GM12865 (cell line): Measurements from ENCODE around the gene CELSR3.

Experiments used
- DNase-seq: peaks from one replicate; pipeline ENCODE4 v3.0.0; 2010; ENCODE audit warnings: low read depth
- H3K4me3 ChIP-seq: 2 replicates; pipeline ENCODE4 v1.5.1; 2011; ENCODE audit warnings: mild to moderate bottlenecking, low read depth, low read length, control low read depth
- CTCF ChIP-seq: IDR thresholded peaks from 2 replicates; pipeline ENCODE4 v1.5.1; 2011; ENCODE audit warnings: low read length, control low read depth, low read depth, inconsistent platforms; ENCODE audit not compliant: insufficient read depth; ENCODE audit errors: missing control alignments

Gene CELSR3

GRCh38 chr3:48661501-48662144, 1.1 kb downstream of the CELSR3 start:
- peak overlapping the region; percentile 47; the same call in 1 of the 2 replicates for H3K4me3 ChIP-seq
- TF ChIP-seq CTCF, result no peak
- DNase-seq, result peak; percentile 70

DNA sequence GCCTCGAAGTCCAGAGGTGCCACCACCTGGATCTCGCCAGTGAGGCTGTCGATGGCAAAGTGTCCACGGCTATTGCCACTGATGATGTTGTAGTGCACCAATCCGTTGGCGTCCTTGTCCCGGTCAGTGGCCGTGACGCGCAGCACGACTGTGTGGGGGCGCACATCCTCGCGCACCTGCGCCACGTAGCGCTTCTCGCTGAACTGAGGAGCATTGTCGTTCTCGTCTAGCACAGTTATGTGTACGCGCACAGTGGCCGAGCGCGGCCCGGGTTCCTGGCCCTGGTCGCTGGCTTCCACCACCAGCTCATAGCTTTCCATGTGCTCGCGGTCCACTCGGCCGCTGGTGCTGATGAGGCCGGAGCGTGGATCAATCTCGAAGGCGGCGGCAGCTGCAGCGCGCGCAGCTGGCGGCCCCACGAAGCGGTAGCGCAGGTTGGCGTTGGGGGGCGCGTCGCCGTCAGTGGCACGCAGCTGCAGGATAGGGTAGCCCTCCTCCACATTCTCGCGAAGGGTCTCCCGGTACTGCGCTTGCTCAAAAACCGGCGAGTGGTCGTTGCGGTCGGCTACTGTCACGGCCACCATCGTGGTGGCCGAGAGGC, 1.8 kb downstream of the CELSR3 start:
- TF ChIP-seq CTCF, result no peak
- H3K4me3 ChIP-seq, result no peak overlapping the region
- no peak for DNase-seq

DNA sequence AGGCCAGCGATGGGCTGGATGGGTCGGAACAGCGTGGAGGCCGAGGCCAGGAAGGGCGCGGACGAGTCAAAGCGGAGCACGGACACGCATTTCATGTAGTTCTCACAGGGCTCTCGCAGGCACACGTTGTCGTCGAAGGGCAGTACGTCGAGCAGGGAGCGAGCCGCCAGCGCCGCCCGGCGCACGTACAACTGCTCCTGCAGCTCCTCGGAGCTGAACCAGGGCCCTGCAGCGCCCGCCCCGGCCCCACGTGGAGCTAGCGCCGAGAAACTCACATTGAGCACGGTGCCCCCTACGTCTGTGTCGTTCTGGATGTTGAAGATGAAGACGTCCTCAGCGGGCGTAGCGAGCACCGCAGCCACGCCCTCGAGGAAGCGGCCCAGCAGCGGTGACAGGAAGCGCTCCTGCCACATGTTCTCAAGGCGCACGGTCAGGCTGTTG, 5.8 kb downstream of the CELSR3 start:
- DNase-seq, result peak; percentile 82
- peak overlapping the region; percentile 64 for H3K4me3 ChIP-seq
- TF ChIP-seq CTCF, result no peak

GRCh38 chr3:48656061-48656840, 6.4 kb downstream of the CELSR3 start:
- peak; percentile 92 for DNase-seq
- peak; percentile 84 for TF ChIP-seq CTCF
- peak overlapping the region; percentile 64 for H3K4me3 ChIP-seq

- peak overlapping the region; percentile 64 for H3K4me3 ChIP-seq
- peak; percentile 67 for DNase-seq
- no peak for TF ChIP-seq CTCF
Measured at GRCh38 chr3:48655606-48656005, 7.1 kb downstream of the CELSR3 start.

DNA sequence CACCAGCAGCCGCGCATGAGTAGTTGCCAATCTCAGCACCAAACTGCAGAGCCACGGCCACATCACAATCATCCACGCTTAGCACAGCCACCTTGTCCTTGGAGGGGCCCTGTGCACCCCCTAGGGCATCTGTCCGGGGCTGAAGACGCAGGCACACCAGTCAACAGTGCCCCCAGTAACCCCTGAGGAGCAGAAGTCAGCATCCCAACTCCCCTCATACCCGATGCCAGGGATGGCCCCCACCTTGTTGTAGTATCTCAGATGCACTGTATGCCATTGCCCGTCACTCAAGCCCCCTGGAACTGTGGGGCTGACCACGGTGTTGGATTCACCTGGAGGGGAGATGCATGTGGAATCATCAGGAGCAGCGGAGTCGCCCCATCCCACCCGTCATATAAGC, 7.6 kb downstream of the CELSR3 start:
- DNase-seq, result no peak
- TF ChIP-seq CTCF, result no peak
- peak overlapping the region; percentile 64 for H3K4me3 ChIP-seq
